Neural crest cell (in vitro differentiated cells): Measurements from ENCODE around the gene CENATAC. TPM values are rescaled to one million over a fixed set of nuclear protein-coding genes. Genes with fewer than 3 reads are reported as not detected.
"Not testable (repeated sequence)": the region's sequence is repeated elsewhere in the genome, so short reads cannot be mapped to it uniquely, and the experiment has no call there.

ENCODE experiments used
- DNase-seq: peaks from one replicate; pipeline ENCODE4 v3.0.0; 2021; ENCODE audit warnings: low read depth, mixed read lengths, low spot score
- H3K27ac Mint-ChIP-seq: one replicate; pipeline ENCODE4 v1.8.0; 2021; ENCODE audit warnings: mild to moderate bottlenecking, mixed read lengths; ENCODE audit not compliant: unreplicated experiment
- H3K27me3 Mint-ChIP-seq: 2 replicates; pipeline ENCODE4 v1.8.0; 2021; ENCODE audit warnings: low read depth, mild to moderate bottlenecking, mixed read lengths
- H3K36me3 Mint-ChIP-seq: 2 replicates; pipeline ENCODE4 v1.8.0; 2021; ENCODE audit warnings: low read depth, mild to moderate bottlenecking, mixed read lengths
- H3K4me1 Mint-ChIP-seq: 2 replicates; pipeline ENCODE4 v1.8.0; 2021; ENCODE audit warnings: mixed read lengths
- H3K4me3 Mint-ChIP-seq: one replicate; pipeline ENCODE4 v1.8.0; 2021; ENCODE audit warnings: mild to moderate bottlenecking, mixed read lengths
- H3K9me3 Mint-ChIP-seq: 2 replicates; pipeline ENCODE4 v1.8.0; 2021; ENCODE audit warnings: mixed read lengths
- total RNA-seq: library from RNA; stranded (reverse); gene quantifications from 2 replicates; pipeline ENCODE4 v1.2.1, GENCODE V29; 2021
- TF ChIP-seq, protein P1 (sequence below): fragments of 200-600 bp; sonication (generic); conservative IDR thresholded peaks from 2 replicates; pipeline ENCODE4 v1.5.0; 2021; ENCODE audit warnings: antibody characterized with exemption, mild to moderate bottlenecking

CENATAC gene
- total RNA-seq, 1 donor from 2014 or later: 32.5 TPM

DNA sequence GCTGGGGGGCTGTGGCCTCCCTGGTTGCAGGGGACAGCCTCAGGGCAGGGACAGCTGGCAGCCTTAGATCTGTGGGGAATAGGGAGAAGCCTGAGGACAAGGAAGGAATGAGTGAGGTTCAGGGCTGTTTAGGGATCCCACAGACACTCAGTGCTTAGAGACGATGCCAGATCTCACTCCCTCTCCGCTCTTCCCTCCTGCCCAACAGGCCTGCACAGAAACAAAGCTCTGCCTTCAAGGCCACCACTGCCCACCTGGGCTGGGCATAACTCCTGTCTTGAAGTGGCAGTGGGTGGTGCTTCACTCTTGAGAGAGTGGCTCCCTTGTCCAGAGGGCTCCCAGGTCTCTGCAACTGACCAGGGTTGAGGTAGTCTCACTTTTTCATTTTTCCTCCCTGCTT is 13.1 kb upstream of the CENATAC start:
- DNase-seq: no peak
- Mint-ChIP-seq H3K27ac (peak overlapping the region; percentile 96), H3K4me1 (peaks cover 3% of the 10 kb centered on the region), H3K9me3 (no peaks in the 10 kb centered on the region), H3K27me3 (no peaks in the 10 kb centered on the region), H3K36me3 (no peaks in the 10 kb centered on the region), H3K4me3 (no peak overlapping the region)
- TF ChIP-seq, protein P1, sequence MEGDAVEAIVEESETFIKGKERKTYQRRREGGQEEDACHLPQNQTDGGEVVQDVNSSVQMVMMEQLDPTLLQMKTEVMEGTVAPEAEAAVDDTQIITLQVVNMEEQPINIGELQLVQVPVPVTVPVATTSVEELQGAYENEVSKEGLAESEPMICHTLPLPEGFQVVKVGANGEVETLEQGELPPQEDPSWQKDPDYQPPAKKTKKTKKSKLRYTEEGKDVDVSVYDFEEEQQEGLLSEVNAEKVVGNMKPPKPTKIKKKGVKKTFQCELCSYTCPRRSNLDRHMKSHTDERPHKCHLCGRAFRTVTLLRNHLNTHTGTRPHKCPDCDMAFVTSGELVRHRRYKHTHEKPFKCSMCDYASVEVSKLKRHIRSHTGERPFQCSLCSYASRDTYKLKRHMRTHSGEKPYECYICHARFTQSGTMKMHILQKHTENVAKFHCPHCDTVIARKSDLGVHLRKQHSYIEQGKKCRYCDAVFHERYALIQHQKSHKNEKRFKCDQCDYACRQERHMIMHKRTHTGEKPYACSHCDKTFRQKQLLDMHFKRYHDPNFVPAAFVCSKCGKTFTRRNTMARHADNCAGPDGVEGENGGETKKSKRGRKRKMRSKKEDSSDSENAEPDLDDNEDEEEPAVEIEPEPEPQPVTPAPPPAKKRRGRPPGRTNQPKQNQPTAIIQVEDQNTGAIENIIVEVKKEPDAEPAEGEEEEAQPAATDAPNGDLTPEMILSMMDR: no peak

DNA sequence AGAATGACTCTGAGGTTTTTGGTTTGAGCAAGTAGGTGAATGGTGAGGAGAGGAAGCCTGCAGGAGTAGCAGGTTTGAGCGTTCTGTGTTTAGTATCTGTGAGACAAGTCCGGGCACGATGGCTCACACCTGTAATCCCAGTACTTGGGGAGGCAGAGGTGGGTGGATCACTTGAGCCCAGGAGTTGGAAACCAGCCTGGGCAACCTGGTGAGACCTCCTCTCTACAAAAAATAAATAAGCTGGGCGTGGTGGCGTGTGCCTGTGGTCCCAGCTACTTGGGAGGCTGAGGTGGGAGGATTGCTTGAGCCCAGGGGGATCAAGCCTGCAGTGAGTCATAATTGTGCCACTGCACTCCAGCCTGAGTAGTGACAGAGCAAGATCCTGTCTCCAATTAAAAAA is 9.7 kb upstream of the CENATAC start:
- TF ChIP-seq, protein P1: no peak
- Mint-ChIP-seq H3K36me3 (peaks cover 3% of the 10 kb centered on the region), H3K27ac (no peak overlapping the region), H3K27me3 (no peaks in the 10 kb centered on the region), H3K9me3 (no peaks in the 10 kb centered on the region), H3K4me3 (no peak overlapping the region), H3K4me1 (no peaks in the 10 kb centered on the region)
- DNase-seq: no peak

DNA sequence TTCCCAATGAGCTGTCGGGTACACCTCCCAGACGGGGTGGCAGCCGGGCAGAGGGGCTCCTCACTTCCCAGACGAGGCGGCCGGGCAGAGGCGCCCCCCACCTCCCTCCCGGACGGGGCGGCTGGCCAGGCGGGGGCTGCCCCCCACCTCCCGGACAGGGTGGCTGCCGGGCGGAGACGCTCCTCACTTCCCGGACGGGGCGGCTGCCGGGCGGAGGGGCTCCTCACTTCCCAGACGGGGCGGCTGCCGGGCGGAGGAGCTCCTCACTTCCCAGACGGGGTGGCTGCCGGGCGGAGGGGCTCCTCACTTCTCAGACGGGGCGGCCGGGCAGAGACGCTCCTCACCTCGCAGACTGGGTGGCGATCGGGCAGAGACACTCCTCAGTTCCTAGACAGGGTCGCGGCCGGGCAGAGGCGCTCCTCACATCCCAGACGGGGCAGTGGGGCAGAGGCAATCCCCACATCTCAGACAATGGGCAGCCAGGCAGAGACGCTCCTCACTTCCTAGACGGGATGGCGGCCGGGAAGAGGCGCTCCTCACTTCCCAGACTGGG is 6.4 kb upstream of the CENATAC start:
- H3K27me3 Mint-ChIP-seq, H3K27ac Mint-ChIP-seq, H3K9me3 Mint-ChIP-seq, H3K4me1 Mint-ChIP-seq, H3K36me3 Mint-ChIP-seq, DNase-seq, H3K4me3 Mint-ChIP-seq: not testable (repeated sequence)

DNA sequence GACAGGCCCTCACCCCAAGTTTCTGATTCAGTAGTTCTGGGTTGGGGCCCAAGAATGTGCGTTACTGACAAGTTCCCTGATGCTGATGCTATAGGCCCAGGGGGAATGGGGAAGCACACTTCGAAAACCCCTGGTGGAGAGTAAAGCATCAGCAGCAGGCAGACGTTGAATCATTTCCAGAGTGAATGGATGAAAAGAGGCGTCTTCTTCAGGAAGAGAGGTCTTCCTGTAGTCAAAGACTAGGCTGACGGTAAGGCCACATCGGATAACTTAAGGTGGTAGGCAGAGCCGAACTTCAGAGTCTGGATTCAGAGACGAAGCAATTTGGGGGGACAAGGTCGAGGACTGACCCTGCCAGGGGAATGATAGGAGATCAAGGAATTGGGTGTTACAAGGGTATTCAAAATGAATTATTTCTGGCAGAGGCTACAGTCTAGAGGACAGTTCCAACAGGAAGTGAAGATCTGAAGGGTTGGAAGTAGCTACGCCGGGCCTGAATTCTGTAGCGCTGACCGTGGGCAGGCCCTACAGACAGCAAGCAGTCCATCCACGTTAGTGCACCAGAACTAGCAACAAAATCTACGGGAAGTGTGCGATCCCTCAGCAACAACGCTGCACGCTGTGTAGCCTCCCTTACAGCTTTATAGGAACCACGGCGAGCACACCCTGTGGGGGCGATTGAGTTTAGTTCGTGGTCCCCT is 862 bp upstream of the CENATAC start:
- TF ChIP-seq, protein P1: peak; percentile 53
- Mint-ChIP-seq H3K27ac (peak overlapping the region; percentile 94), H3K4me1 (peaks cover 35% of the 10 kb centered on the region), H3K4me3 (peak overlapping the region; percentile 99), H3K27me3 (no peaks in the 10 kb centered on the region), H3K36me3 (peaks cover 6% of the 10 kb centered on the region), H3K9me3 (no peaks in the 10 kb centered on the region)
- no peak for DNase-seq

DNA sequence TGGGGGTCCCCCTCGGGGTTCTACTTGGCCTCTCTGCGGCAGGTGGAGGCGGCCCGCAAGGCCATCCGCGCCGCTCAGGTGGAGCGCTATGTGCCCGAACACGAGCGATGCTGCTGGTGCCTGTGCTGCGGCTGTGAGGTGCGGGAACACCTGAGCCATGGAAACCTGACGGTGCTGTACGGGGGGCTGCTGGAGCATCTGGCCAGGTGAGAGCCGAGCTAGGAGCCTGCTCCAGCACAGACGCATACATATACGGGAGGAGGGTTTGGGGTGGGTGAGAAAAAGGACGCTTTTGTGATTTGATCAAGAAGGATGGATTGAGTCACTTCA is 415 bp downstream of the CENATAC start:
- Mint-ChIP-seq H3K27ac (peak overlapping the region; percentile 63), H3K4me1 (peaks cover 35% of the 10 kb centered on the region), H3K27me3 (no peaks in the 10 kb centered on the region), H3K36me3 (peaks cover 8% of the 10 kb centered on the region), H3K9me3 (no peaks in the 10 kb centered on the region), H3K4me3 (peak overlapping the region; percentile 99)
- TF ChIP-seq, protein P1: no peak
- no peak for DNase-seq

DNA sequence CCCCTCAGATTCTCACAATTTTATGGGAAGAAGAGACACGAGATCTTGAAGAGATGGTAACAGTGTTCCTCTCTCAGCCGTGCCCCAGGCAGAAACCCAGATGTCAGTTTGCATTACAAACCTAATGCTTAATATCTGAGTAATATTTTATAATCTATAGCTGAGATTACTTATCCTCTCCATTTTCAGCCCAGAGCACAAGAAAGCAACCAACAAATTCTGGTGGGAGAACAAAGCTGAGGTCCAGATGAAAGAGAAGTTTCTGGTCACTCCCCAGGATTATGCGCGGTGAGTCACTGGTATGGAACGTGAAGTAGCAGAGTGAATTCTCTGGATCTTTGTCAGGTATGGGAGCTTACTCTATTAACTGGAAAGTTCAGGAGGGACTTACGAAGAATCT is 884 bp downstream of the CENATAC start:
- Mint-ChIP-seq H3K27me3 (no peaks in the 10 kb centered on the region), H3K9me3 (no peaks in the 10 kb centered on the region), H3K27ac (peak overlapping the region; percentile 63), H3K4me1 (peaks cover 35% of the 10 kb centered on the region), H3K36me3 (peaks cover 6% of the 10 kb centered on the region), H3K4me3 (peak overlapping the region; percentile 99)
- TF ChIP-seq, protein P1: no peak
- no peak for DNase-seq
